Kidney (tissue), 14 donors: ENCODE measurements around the gene GLB1L2. TPM values are rescaled to one million over a fixed set of nuclear protein-coding genes. Genes with fewer than 3 reads are reported as not detected.

Experiments used
- DNase-seq, 5 donors: peaks; one replicate each; pipeline ENCODE4 v3.0.0-alpha.2; 2013 to 2020
- FAIRE-seq: peaks from 2 replicates; lab custom pipeline; 2012; peaks lifted over from hg19 to GRCh38; lab: Jason Lieb, UNC
- H3K27ac ChIP-seq, 2 donors: one replicate each; pipeline ENCODE4 v1.7.0; 2013; ENCODE audit warnings: low read depth in 2 of 2, low read length in 2 of 2, inconsistent platforms in 1 of 2
- H3K27me3 ChIP-seq: one replicate; pipeline ENCODE4 v1.7.1; 2013; ENCODE audit warnings: low read length, inconsistent platforms; ENCODE audit not compliant: control insufficient read depth, insufficient read depth
- H3K36me3 ChIP-seq, 3 donors: one replicate each; pipeline versions ENCODE4 v1.7.0 to v1.7.1; 2013; ENCODE audit warnings: low read length in 3 of 3, control low read depth in 1 of 3, inconsistent platforms in 1 of 3; ENCODE audit not compliant: insufficient read depth in 3 of 3, control insufficient read depth in 2 of 3
- H3K4me1 ChIP-seq, 3 donors: one replicate each; pipeline versions ENCODE4 v1.7.0 to v1.7.1; 2013; ENCODE audit warnings: low read length in 3 of 3, inconsistent platforms in 1 of 3, low read depth in 1 of 3; ENCODE audit not compliant: control insufficient read depth in 2 of 3, insufficient read depth in 2 of 3
- H3K4me3 ChIP-seq, 3 donors: one replicate each; pipeline versions ENCODE4 v1.7.0 to v1.8.1; 2013; ENCODE audit warnings: low read length in 3 of 3, control low read depth in 1 of 3, inconsistent platforms in 1 of 3
- H3K9ac ChIP-seq, 3 donors: one replicate each; pipeline versions ENCODE4 v1.7.0 to v1.7.1; 2013; ENCODE audit warnings: low read length in 3 of 3, control low read depth in 1 of 3, inconsistent platforms in 1 of 3
- H3K9me3 ChIP-seq, 3 donors: one replicate each; pipeline versions ENCODE4 v1.7.0 to v1.7.1; 2013; ENCODE audit warnings: low read length in 3 of 3, control low read depth in 1 of 3, inconsistent platforms in 1 of 3; ENCODE audit not compliant: control insufficient read depth in 2 of 3, insufficient read depth in 1 of 3
- intact Hi-C: fragments of 100-400 bp; cut with DNase I; formaldehyde crosslinking; loops from one replicate; pipeline ENCODE4 v1.11.1; 2022
- polyA plus RNA-seq: library from polyadenylated mRNA; stranded (reverse); fragments of 350-450 nt; fragmentation: Illumina TruSeq; extraction: RNeasy Lipid Tissue Mini Kit (QIAGEN cat#74804); gene quantifications from one replicate; pipeline ENCODE4 v1.2.3, GENCODE V29; 2014; ENCODE audit warnings: low read depth, low replicate concordance; ENCODE audit not compliant: insufficient read depth
- total RNA-seq: library from RNA; stranded (reverse); fragmentation: NEBNext Ultra II Directional; extraction: Animal tissue kit (Norgen Biotek cat#: 25700); gene quantifications from one replicate; pipeline ENCODE4 v1.2.1, GENCODE V29; 2021
- TF ChIP-seq, protein P1 (sequence below): IDR thresholded peaks from 3 replicates; pipeline ENCODE4 v1.5.1; 2012; ENCODE audit warnings: mild to moderate bottlenecking, moderate library complexity, borderline replicate concordance; ENCODE audit not compliant: insufficient read depth; ENCODE audit errors: extremely low read depth
- donor health status: control.
- donor health status: control.
- donor health status: control.
- donor health status: control.
- donor health status: control.
- donor health status: DM: yes; HTN: yes; CAD: no.
- donor health status: Normal renal cell carcinoma (clear cell type).

The GLB1L2 gene
- total and polyA plus RNA-seq, 2 donors from 2014 or later = 10.0 to 26.1 TPM

DNA sequence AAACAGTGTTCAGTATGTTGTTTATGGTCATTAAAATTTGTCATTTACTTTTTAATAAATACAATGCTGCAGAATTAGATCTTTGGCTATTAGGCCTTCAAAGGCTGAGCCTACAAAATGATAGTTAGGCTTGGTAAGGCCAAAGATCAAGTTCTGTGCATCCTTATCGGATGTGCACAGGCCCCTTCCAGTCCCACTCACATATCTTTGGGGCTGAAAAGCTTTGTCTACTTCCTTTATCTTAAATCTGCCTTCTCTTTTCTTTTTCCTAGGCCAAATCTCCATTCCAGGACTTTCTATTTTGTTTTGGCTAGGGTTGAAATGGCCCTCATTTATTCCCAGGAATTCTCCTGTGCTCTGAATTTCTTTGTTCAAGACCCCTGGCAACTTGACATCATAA is 3.4 kb upstream of the GLB1L2 start:
- DNase-seq (no peak), FAIRE-seq (no peak)
- Histone ChIP-seq H3K9ac (no peak overlapping the region), H3K9me3 (no peaks in the 10 kb centered on the region), H3K36me3 (no peaks in the 10 kb centered on the region), H3K4me3 (peak overlapping the region in 1 of 3 donors; percentile 13), H3K27me3 (peaks cover 10% of the 10 kb centered on the region), H3K4me1 (peaks cover 3 to 15% (median 4%) of the 10 kb centered on the region in 3 donors), H3K27ac (peak overlapping the region; percentile 24 to 25)
- intact Hi-C loops = no loop called here
- TF ChIP-seq, protein P1, sequence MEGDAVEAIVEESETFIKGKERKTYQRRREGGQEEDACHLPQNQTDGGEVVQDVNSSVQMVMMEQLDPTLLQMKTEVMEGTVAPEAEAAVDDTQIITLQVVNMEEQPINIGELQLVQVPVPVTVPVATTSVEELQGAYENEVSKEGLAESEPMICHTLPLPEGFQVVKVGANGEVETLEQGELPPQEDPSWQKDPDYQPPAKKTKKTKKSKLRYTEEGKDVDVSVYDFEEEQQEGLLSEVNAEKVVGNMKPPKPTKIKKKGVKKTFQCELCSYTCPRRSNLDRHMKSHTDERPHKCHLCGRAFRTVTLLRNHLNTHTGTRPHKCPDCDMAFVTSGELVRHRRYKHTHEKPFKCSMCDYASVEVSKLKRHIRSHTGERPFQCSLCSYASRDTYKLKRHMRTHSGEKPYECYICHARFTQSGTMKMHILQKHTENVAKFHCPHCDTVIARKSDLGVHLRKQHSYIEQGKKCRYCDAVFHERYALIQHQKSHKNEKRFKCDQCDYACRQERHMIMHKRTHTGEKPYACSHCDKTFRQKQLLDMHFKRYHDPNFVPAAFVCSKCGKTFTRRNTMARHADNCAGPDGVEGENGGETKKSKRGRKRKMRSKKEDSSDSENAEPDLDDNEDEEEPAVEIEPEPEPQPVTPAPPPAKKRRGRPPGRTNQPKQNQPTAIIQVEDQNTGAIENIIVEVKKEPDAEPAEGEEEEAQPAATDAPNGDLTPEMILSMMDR = no peak

DNA sequence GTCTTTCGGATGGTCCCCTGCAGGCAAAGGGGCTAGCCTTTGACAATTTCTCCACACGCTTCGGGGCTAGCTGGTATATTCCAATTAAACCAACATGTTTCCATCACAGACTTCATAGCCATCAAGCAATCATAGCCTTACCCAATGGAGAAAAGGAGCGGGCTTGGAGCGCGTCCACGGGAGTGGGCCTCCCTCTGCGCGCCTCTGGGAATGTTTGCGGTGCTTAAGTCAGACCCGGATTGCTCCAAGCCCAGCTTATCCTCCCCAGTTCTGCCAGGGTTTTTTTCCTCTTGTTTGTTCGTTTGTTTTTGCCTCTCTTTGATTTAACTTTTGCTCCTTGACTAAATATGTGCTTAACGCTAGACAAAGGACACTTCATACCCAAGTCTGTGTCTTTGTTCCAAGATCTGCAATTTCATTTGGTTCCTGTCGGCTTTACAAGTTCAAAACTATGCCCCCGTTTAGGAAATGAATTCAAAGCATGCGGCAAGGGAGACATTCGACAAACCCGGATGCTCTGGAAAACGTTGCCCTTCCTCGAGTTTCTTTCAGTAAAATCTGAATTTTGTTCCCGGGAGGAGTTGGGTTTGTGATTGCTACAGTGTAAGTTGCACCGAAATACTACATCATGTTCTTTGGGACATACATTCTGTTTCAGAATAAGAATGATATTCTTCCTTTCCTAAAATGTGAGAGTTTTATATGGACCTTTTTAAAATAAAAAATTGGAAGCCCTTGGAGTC is 1.0 kb upstream of the GLB1L2 start:
- Histone ChIP-seq H3K4me1 (peaks cover 3 to 15% (median 4%) of the 10 kb centered on the region in 3 donors), H3K36me3 (no peaks in the 10 kb centered on the region), H3K27ac (no peak overlapping the region), H3K27me3 (peaks cover 10% of the 10 kb centered on the region), H3K4me3 (peak overlapping the region; percentile 16 to 64 (median 39)), H3K9ac (no peak overlapping the region), H3K9me3 (no peaks in the 10 kb centered on the region)
- no peak for FAIRE-seq
- intact Hi-C loops = no loop called here
- TF ChIP-seq, protein P1 = no peak
- DNase-seq = peak in 1 of 5 donors; percentile 10

- intact Hi-C loops = no loop called here
- peaks cover 3 to 15% (median 4%) of the 10 kb centered on the region in 3 donors for H3K4me1 ChIP-seq
- peaks cover 10% of the 10 kb centered on the region for H3K27me3 ChIP-seq
- DNase-seq = peak in 4 of 5 donors; percentile 30 to 75 (median 47)
- peak overlapping the region; percentile 39 to 60 (median 48) for H3K4me3 ChIP-seq
- no peak overlapping the region for H3K27ac ChIP-seq
- FAIRE-seq = no peak
- H3K9ac ChIP-seq = no peak overlapping the region
- TF ChIP-seq, protein P1 = no peak
- H3K36me3 ChIP-seq = no peaks in the 10 kb centered on the region
- no peaks in the 10 kb centered on the region for H3K9me3 ChIP-seq
Measured at GRCh38 chr11:134332189-134332631, 422 bp downstream of the GLB1L2 start.
